ENCODE data around the gene DPP4.

- TF ChIP-seq CTCF (IDR thresholded peaks at IDR 0.05; ENCODE audit: low read length) (no peak), EZH2phosphoT487 (IDR thresholded peaks at IDR 0.05; ENCODE audit: low read length) (no peak)
Measured at GRCh38 chr2:162038725-162039124, 35.3 kb downstream of the DPP4 start.

Measured in MM.1S (cell line).